RPMI7951 (cell line): ENCODE data around the gene MAP3K7. TPM values are rescaled to one million over a fixed set of nuclear protein-coding genes. Genes with fewer than 3 reads are reported as not detected.

Experiments used
- DNase-seq: peaks from one replicate; pipeline ENCODE4 v3.0.0-alpha.2; 2012; ENCODE audit warnings: low read depth
- total RNA-seq: library from RNA; depleted of rRNA; stranded (reverse); fragments of >200 nt; shearing (Covaris generic); gene quantifications from 2 replicates; pipeline ENCODE4 v1.2.3, GENCODE V29; 2014; rRNA removed

The MAP3K7 gene
- 29.7 and 38.8 TPM in 2 replicates for total RNA-seq

- peak; percentile 97 for DNase-seq
These were observed at the start of gene MAP3K7 for GRCh38 chr6:90586836-90587638. TSS of gene MAP3K7 (minus strand) at chr6:90587072. CDS start at chr6:90586883, 189 bp downstream.

DNA sequence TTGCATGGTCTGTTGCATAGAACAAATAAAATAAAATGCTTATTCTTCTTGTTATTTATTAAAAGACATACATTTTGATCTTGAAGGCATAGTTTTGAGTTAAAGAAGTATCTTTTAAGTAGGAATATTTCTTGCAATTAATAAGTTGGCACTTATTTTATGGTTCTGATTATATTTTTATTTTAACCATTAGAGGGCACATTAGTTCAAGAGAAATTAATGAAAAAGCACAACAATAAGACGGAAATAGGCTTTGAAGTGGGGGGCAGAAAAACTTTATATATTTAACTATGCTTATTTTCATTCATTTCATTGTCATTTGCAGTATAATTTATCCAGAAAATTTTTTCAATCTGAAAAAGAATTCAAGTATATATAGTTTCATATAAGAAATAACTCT lies 44.2 kb upstream of the MAP3K7 start:
- no peak for DNase-seq

GRCh38 chr6:90621581-90621980 lies 34.7 kb upstream of the MAP3K7 start:
- DNase-seq = no peak

- no peak for DNase-seq
These were observed 32.3 kb upstream of the MAP3K7 start for GRCh38 chr6:90619221-90619620.

- DNase-seq = no peak
These were observed 25.4 kb upstream of the MAP3K7 start for GRCh38 chr6:90612313-90612680.

GRCh38 chr6:90611543-90612312 lies 24.9 kb upstream of the MAP3K7 start:
- DNase-seq = no peak

GRCh38 chr6:90610751-90611542 lies 24.1 kb upstream of the MAP3K7 start:
- DNase-seq = peak; percentile 23

- DNase-seq = no peak
These were observed 23.5 kb upstream of the MAP3K7 start for GRCh38 chr6:90610301-90610750.

GRCh38 chr6:90605749-90606340 lies 19.0 kb upstream of the MAP3K7 start:
- DNase-seq = no peak

- no peak for DNase-seq
These were observed 17.7 kb upstream of the MAP3K7 start for GRCh38 chr6:90604546-90604945.

- DNase-seq = no peak
These were observed 12.3 kb upstream of the MAP3K7 start for GRCh38 chr6:90599151-90599550.

- DNase-seq = no peak
These were observed 11.5 kb upstream of the MAP3K7 start for GRCh38 chr6:90598192-90598951.

DNA sequence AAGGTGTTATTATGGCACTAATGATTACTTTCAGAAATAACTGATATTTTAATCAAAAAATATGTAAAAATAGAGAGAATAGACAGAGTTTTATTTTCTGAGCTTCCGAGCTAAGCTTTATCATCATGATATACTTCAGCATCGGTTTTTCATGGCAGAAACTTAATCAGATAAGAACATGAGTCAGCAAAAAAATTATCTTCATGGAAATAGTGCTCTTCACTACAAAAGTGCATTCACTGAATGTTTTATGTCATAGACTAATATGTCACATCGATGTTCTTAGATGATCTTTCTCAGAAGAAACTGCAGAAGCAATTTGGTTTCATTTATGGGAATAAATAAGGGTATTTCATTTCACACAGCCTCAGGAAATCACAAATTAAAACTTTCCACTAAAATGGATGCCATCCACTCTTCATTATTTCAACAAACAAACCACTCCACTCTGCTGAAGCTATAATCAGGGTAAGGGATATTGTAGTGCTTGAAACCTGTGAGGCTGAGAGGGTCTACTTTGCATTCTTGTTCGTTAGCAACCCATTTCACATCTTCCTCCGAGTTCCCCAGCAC lies 10.2 kb upstream of the MAP3K7 start:
- no peak for DNase-seq

- no peak for DNase-seq
These were observed 9.0 kb upstream of the MAP3K7 start for GRCh38 chr6:90595854-90596253.

- no peak for DNase-seq
These were observed 381 bp downstream of the MAP3K7 start for GRCh38 chr6:90586546-90586835.

DNA sequence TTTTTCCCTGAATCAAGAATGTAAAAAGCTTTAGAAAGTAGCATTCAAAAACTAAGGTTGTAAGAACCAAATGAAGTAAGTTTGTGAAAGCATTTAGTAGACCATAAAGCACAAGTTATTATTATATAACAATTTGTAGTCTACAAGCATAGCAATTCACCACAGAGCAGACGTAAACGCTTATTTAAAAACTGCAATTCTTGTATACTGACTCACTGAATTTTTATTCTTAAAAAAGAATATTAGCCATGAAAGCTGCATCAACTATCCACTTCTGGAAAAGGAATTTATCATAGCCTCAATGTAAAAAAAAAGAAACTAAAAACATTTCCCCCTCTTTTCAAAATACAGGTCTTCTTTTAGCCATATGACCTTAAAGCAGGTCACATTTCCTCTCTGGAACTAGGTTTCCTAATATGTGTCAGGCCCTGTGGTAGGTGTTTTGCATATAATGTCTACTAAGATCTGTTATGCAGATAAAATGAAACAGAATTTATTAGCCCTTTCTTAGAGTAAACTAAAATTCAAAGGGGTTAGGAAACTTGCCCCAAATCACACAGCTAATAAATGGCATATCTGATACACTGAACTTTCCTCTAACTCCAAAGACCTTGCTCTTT lies 2.1 kb downstream of the MAP3K7 start:
- DNase-seq = no peak

- DNase-seq = no peak
These were observed 2.9 kb downstream of the MAP3K7 start for GRCh38 chr6:90583836-90584481.

DNA sequence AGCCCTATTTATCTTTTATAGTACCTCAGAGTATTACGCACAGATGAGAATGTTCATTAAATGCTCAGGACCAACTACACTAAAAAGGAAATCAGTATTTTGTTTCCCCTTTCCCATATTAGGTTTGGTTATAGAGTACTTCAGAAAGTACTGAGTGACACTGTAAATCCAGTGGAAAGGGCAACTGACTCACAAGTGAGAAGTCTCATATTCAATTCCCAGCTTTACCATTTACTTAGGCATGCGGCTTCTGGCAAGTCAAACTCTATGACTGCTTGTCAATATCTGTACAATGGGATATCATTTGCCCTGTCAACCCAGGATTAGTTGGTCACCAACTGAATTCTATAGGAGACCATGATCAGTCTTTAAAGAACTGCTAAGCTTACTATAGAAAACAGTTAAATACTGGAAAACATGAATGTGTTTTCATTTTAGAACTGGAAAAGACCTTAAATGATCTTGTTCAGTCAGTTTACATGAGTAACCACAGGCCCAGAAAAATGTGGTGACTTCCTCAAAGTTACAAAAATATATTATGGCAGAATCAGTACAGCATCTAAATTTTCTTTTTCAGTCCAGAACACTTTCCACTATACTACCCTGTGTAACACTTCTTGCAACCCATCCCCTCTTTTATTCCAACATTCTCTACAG lies 3.6 kb downstream of the MAP3K7 start:
- no peak for DNase-seq

GRCh38 chr6:90581146-90581545 lies 5.7 kb downstream of the MAP3K7 start:
- no peak for DNase-seq
